H9 (cell line): ENCODE measurements around the gene NYAP2. TPM values are rescaled to one million over a fixed set of nuclear protein-coding genes. Genes with fewer than 3 reads are reported as not detected.

ENCODE experiments used
- DNase-seq: peaks from one replicate; pipeline ENCODE4 v3.0.0-alpha.2; 2017
- H2AFZ ChIP-seq: one replicate; pipeline ENCODE4 v1.6.1; 2013; ENCODE audit warnings: mild to moderate bottlenecking, low read length, control low read depth, moderate library complexity
- H2AK5ac ChIP-seq: 2 replicates; pipeline ENCODE4 v1.6.1; 2013; ENCODE audit warnings: low read length, control low read depth, mixed read lengths; ENCODE audit not compliant: insufficient read length
- H2BK120ac ChIP-seq: one replicate; pipeline ENCODE4 v1.6.1; 2013; ENCODE audit warnings: low read depth, mild to moderate bottlenecking, low read length, control low read depth, inconsistent platforms; ENCODE audit not compliant: poor library complexity, severe bottlenecking
- H2BK12ac ChIP-seq: 2 replicates; pipeline ENCODE4 v1.6.1; 2013; ENCODE audit warnings: low read length, control low read depth, mixed read lengths, low read depth; ENCODE audit not compliant: insufficient read length
- H2BK15ac ChIP-seq: 2 replicates; pipeline ENCODE4 v1.6.1; 2013; ENCODE audit warnings: low read depth, low read length, control low read depth
- H2BK20ac ChIP-seq: one replicate; pipeline ENCODE4 v1.6.1; 2013; ENCODE audit warnings: low read depth, mild to moderate bottlenecking, low read length, control low read depth, inconsistent platforms; ENCODE audit not compliant: poor library complexity, severe bottlenecking
- H2BK5ac ChIP-seq: 2 replicates; pipeline ENCODE4 v1.6.1; 2013; ENCODE audit warnings: low read length, control low read depth, mixed read lengths; ENCODE audit not compliant: insufficient read length
- H3K14ac ChIP-seq: 2 replicates; pipeline ENCODE4 v1.6.1; 2013; ENCODE audit warnings: low read length, control low read depth; ENCODE audit not compliant: insufficient read depth
- H3K18ac ChIP-seq: 2 replicates; pipeline ENCODE4 v1.6.1; 2013; ENCODE audit warnings: low read depth, mild to moderate bottlenecking, mixed read lengths, low read length, control low read depth; ENCODE audit not compliant: insufficient read length
- H3K23ac ChIP-seq: 2 replicates; pipeline ENCODE4 v1.6.1; 2013; ENCODE audit warnings: low read length, control low read depth, mixed read lengths, low read depth; ENCODE audit not compliant: insufficient read length
- H3K23me2 ChIP-seq: 2 replicates; pipeline ENCODE4 v1.6.1; 2013; ENCODE audit warnings: low read depth, mild to moderate bottlenecking, mixed read lengths, low read length, control low read depth; ENCODE audit not compliant: insufficient read length, poor library complexity, severe bottlenecking
- H3K27ac ChIP-seq: 2 replicates; pipeline ENCODE4 v1.5.1; 2013; ENCODE audit warnings: low read length, control low read depth, mixed read lengths, low read depth; ENCODE audit not compliant: insufficient read length
- H3K27me3 ChIP-seq: 2 replicates; pipeline ENCODE4 v1.6.1; 2013; ENCODE audit warnings: low read length, control low read depth, inconsistent platforms; ENCODE audit not compliant: insufficient read depth
- H3K4ac ChIP-seq: 2 replicates; pipeline ENCODE4 v1.6.1; 2013; ENCODE audit warnings: low read depth, mild to moderate bottlenecking, control low read depth, inconsistent platforms, low read length, moderate library complexity
- H3K4me1 ChIP-seq: 2 replicates; pipeline ENCODE4 v1.6.1; 2013; ENCODE audit warnings: low read length, control low read depth, inconsistent platforms; ENCODE audit not compliant: insufficient read depth
- H3K4me2 ChIP-seq: 2 replicates; pipeline ENCODE4 v1.6.1; 2013; ENCODE audit warnings: low read length, control low read depth, mixed read lengths; ENCODE audit not compliant: insufficient read length, insufficient read depth
- H3K56ac ChIP-seq: 2 replicates; pipeline ENCODE4 v1.6.1; 2013; ENCODE audit warnings: low read depth, mild to moderate bottlenecking, mixed read lengths, low read length, control low read depth; ENCODE audit not compliant: insufficient read length
- H3K79me1 ChIP-seq: 2 replicates; pipeline ENCODE4 v1.6.1; 2013; ENCODE audit warnings: low read depth, mild to moderate bottlenecking, moderate library complexity, low read length, control low read depth, inconsistent platforms; ENCODE audit not compliant: insufficient read depth, poor library complexity, severe bottlenecking
- H3K79me2 ChIP-seq: 2 replicates; pipeline ENCODE4 v1.6.1; 2013; ENCODE audit warnings: low read length, control low read depth, inconsistent platforms; ENCODE audit not compliant: insufficient read depth
- H3K9ac ChIP-seq: 2 replicates; pipeline ENCODE4 v1.6.1; 2013; ENCODE audit warnings: low read length, control low read depth, mixed read lengths; ENCODE audit not compliant: insufficient read length; ENCODE audit errors: extremely low read depth
- H3K9me3 ChIP-seq: one replicate; pipeline ENCODE4 v1.6.1; 2013; ENCODE audit warnings: low read depth, low read length, inconsistent platforms; ENCODE audit not compliant: control insufficient read depth
- H3T11ph ChIP-seq: one replicate; pipeline ENCODE4 v1.6.1; 2013; ENCODE audit warnings: mild to moderate bottlenecking, low read length, control low read depth, inconsistent platforms
- H4K20me1 ChIP-seq: one replicate; pipeline ENCODE4 v1.6.1; 2013; ENCODE audit not compliant: control insufficient read depth, insufficient read length, insufficient read depth
- H4K5ac ChIP-seq: 2 replicates; pipeline ENCODE4 v1.6.1; 2013; ENCODE audit warnings: low read depth, mild to moderate bottlenecking, mixed read lengths, low read length, control low read depth; ENCODE audit not compliant: insufficient read length
- H4K8ac ChIP-seq: replicated peaks from 2 replicates; pipeline ENCODE4 v1.6.1; 2013; ENCODE audit warnings: low read length, control low read depth, mixed read lengths, low read depth; ENCODE audit not compliant: insufficient read length
- H4K91ac ChIP-seq: 2 replicates; pipeline ENCODE4 v1.6.1; 2013; ENCODE audit warnings: low read depth, mild to moderate bottlenecking, moderate library complexity, mixed read lengths, low read length, control low read depth; ENCODE audit not compliant: insufficient read length
- H3K27ac Mint-ChIP-seq, 3 experiments: 2 replicates in 2 of 3; 3 replicates in 1 of 3; pipeline ENCODE4 v1.8.0; 2020 to 2021; ENCODE audit warnings: mixed read lengths in 3 of 3, mild to moderate bottlenecking in 1 of 3, moderate library complexity in 1 of 3
- H3K27me3 Mint-ChIP-seq: 2 replicates; pipeline ENCODE4 v1.8.0; 2021; ENCODE audit warnings: low read depth, mild to moderate bottlenecking, moderate library complexity, mixed read lengths
- H3K36me3 Mint-ChIP-seq, 3 experiments: 2 replicates in 2 of 3; 3 replicates in 1 of 3; pipeline ENCODE4 v1.8.0; 2020 to 2021; ENCODE audit warnings: low read depth in 3 of 3, mixed read lengths in 3 of 3; ENCODE audit not compliant: insufficient read depth in 1 of 3
- H3K4me1 Mint-ChIP-seq, 2 experiments: 2 replicates each; pipeline ENCODE4 v1.8.0; 2020; ENCODE audit warnings: mixed read lengths in 2 of 2
- H3K4me3 Mint-ChIP-seq, 2 experiments: 2 replicates in 1 of 2; 3 replicates in 1 of 2; pipeline ENCODE4 v1.8.0; 2020 to 2021; ENCODE audit warnings: mild to moderate bottlenecking in 2 of 2, mixed read lengths in 2 of 2, moderate library complexity in 1 of 2
- H3K9me3 Mint-ChIP-seq, 2 experiments: 2 replicates in 1 of 2; 3 replicates in 1 of 2; pipeline ENCODE4 v1.8.0; 2020; ENCODE audit warnings: mild to moderate bottlenecking in 2 of 2, mixed read lengths in 2 of 2, moderate library complexity in 1 of 2
- WGBS: extraction: QIAGEN DNeasy Blood & Tissue Kit; methylation state at CpG from one replicate; pipeline ENCODE4 v1.1.7; 2013; ENCODE audit warnings: missing lambda C conversion rate, low lambda C conversion rate, mixed read lengths; ENCODE audit not compliant: insufficient read length; ENCODE audit errors: extremely low coverage; 5-methylcytosine and 5-hydroxymethylcytosine counted together
- total RNA-seq: library from RNA; stranded (reverse); gene quantifications from 2 replicates; pipeline ENCODE4 v1.2.1, GENCODE V29; 2021
- TF ChIP-seq, protein P1 (sequence below): fragments of 200-600 bp; sonication (generic); conservative IDR thresholded peaks from 3 replicates; pipeline ENCODE4 v1.8.0; 2021; ENCODE audit warnings: antibody characterized with exemption, mild to moderate bottlenecking

The NYAP2 gene
- total RNA-seq, 1 experiment from 2014 or later = not detected

DNA sequence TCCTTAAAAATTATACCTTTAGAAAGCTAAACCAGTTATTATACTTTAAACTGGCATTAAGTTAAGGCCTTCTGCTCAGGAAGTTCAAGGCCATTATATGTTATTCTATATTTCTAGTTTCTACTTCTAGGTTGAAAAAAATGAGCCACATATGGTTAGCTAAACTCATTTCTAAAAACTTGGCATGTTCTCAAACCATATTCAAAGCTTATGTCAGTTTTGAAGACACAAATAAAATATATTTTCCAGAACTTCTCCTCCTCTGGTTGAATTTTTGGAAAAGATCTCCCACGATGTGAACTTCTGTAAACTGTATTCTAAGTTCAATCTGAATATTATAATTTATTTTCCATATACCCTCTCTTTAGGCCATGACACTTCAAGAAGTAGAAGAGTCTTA lies 103.5 kb downstream of the NYAP2 start:
- Histone ChIP-seq H2BK12ac (no peak overlapping the region), H4K20me1 (no peaks in the 10 kb centered on the region), H2BK120ac (no peak overlapping the region), H2AK5ac (no peak overlapping the region), H3K56ac (no peak overlapping the region), H4K91ac (no peak overlapping the region), H3K79me2 (no peaks in the 10 kb centered on the region), H3K27ac (no peak overlapping the region), H3K23me2 (no peaks in the 10 kb centered on the region), H3K4ac (no peak overlapping the region), H3K9ac (no peak overlapping the region), H2BK20ac (no peak overlapping the region), H3K18ac (no peak overlapping the region), H2BK5ac (no peak overlapping the region), H3K23ac (no peak overlapping the region), H4K5ac (no peak overlapping the region), H2BK15ac (no peak overlapping the region), H3K79me1 (no peaks in the 10 kb centered on the region), H4K8ac (no peak overlapping the region), H2AFZ (no peak overlapping the region), H3K14ac (no peak overlapping the region), H3K4me1 (no peaks in the 10 kb centered on the region), H3K27me3 (no peaks in the 10 kb centered on the region), H3K9me3 (no peaks in the 10 kb centered on the region), H3T11ph (no peak overlapping the region), H3K4me2 (no peak overlapping the region)
- H3K9me3 Mint-ChIP-seq = no peaks in the 10 kb centered on the region
- no peak for DNase-seq
- H3K4me3 Mint-ChIP-seq = no peak overlapping the region
- WGBS = no CpG with 5 or more reads among the region's 1 CpG
- no peaks in the 10 kb centered on the region for H3K4me1 Mint-ChIP-seq
- H3K36me3 Mint-ChIP-seq = no peaks in the 10 kb centered on the region
- TF ChIP-seq, protein P1, sequence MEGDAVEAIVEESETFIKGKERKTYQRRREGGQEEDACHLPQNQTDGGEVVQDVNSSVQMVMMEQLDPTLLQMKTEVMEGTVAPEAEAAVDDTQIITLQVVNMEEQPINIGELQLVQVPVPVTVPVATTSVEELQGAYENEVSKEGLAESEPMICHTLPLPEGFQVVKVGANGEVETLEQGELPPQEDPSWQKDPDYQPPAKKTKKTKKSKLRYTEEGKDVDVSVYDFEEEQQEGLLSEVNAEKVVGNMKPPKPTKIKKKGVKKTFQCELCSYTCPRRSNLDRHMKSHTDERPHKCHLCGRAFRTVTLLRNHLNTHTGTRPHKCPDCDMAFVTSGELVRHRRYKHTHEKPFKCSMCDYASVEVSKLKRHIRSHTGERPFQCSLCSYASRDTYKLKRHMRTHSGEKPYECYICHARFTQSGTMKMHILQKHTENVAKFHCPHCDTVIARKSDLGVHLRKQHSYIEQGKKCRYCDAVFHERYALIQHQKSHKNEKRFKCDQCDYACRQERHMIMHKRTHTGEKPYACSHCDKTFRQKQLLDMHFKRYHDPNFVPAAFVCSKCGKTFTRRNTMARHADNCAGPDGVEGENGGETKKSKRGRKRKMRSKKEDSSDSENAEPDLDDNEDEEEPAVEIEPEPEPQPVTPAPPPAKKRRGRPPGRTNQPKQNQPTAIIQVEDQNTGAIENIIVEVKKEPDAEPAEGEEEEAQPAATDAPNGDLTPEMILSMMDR = no peak
- H3K27me3 Mint-ChIP-seq = no peaks in the 10 kb centered on the region; the same call in 1 of the 2 replicates
- no peak overlapping the region for H3K27ac Mint-ChIP-seq
